ENCODE measurements around the gene SPATA4. TPM values are rescaled to one million over a fixed set of nuclear protein-coding genes. Genes with fewer than 3 reads are reported as not detected.

SPATA4 gene
- total RNA-seq, 1 experiment from 2014 or later = 0.15 TPM

DNA sequence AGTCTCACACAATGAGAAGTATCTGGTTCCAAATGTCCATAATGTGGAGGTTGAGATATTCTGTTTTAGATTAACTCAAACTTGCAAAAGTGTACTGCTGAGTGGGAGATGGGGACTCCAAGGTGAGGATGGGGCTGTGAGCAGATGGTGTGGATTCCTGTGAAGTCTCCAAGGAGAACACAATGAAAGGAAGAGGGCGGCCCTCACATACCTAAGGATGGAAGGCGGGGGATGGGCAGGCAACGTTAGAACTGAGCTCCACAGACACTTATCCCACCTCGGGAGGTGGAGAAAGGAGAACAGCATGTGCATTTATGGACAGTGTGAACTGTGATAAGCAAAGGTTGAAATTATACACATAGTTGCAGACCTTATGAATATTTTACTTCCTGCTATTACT lies 9.9 kb upstream of the SPATA4 start:
- no peaks in the 10 kb centered on the region for H3F3A ChIP-seq (ENCODE audit: low read length, unreplicated experiment)
- H3K4me2 ChIP-seq (ENCODE audit: low read length) = no peak overlapping the region
- H3K9me2 ChIP-seq (replicated peaks; ENCODE audit: low read length) = no peaks in the 10 kb centered on the region
- no peaks in the 10 kb centered on the region for H3K36me3 ChIP-seq (ENCODE audit: low read depth, low read length)
- no peaks in the 10 kb centered on the region for H3K79me2 ChIP-seq (ENCODE audit: low read length)
- ChIA-PET CTCF (no interaction called here), POLR2A (ENCODE audit: unreplicated experiment) (no interaction called here)
- no TSS peak for BruUV-seq (replicated peaks)
- ATAC-seq = no peak
- H3K9me3 ChIP-seq (ENCODE audit: low read length) = no peaks in the 10 kb centered on the region
- TF ChIP-seq EZH2 (IDR thresholded peaks at IDR 0.05; ENCODE audit: low read length, unreplicated experiment) (no peak), EZH2phosphoT487 (IDR thresholded peaks at IDR 0.05; ENCODE audit: borderline replicate concordance, low read length) (no peak)
- TF ChIP-seq, protein P1, sequence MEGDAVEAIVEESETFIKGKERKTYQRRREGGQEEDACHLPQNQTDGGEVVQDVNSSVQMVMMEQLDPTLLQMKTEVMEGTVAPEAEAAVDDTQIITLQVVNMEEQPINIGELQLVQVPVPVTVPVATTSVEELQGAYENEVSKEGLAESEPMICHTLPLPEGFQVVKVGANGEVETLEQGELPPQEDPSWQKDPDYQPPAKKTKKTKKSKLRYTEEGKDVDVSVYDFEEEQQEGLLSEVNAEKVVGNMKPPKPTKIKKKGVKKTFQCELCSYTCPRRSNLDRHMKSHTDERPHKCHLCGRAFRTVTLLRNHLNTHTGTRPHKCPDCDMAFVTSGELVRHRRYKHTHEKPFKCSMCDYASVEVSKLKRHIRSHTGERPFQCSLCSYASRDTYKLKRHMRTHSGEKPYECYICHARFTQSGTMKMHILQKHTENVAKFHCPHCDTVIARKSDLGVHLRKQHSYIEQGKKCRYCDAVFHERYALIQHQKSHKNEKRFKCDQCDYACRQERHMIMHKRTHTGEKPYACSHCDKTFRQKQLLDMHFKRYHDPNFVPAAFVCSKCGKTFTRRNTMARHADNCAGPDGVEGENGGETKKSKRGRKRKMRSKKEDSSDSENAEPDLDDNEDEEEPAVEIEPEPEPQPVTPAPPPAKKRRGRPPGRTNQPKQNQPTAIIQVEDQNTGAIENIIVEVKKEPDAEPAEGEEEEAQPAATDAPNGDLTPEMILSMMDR (conservative IDR thresholded peaks at IDR 0.05; ENCODE audit: low read depth, low read length) = no peak
- no peaks in the 10 kb centered on the region for H3K27me3 ChIP-seq (ENCODE audit: low read length)
- intact Hi-C loops (cut with micrococcal nuclease) = no loop called here
- no peak overlapping the region for H3K27ac ChIP-seq (ENCODE audit: low read length)
- no peaks in the 10 kb centered on the region for H4K20me1 ChIP-seq (ENCODE audit: low read length)
- H3K4me1 ChIP-seq (ENCODE audit: insufficient read depth, low read length) = no peaks in the 10 kb centered on the region
- DNase-seq = no peak
- H2AFZ ChIP-seq (ENCODE audit: low read length) = no peak overlapping the region
- H3K4me3 ChIP-seq (ENCODE audit: low read length) = no peak overlapping the region
- H3K9ac ChIP-seq (ENCODE audit: low read length) = no peak overlapping the region

DNA sequence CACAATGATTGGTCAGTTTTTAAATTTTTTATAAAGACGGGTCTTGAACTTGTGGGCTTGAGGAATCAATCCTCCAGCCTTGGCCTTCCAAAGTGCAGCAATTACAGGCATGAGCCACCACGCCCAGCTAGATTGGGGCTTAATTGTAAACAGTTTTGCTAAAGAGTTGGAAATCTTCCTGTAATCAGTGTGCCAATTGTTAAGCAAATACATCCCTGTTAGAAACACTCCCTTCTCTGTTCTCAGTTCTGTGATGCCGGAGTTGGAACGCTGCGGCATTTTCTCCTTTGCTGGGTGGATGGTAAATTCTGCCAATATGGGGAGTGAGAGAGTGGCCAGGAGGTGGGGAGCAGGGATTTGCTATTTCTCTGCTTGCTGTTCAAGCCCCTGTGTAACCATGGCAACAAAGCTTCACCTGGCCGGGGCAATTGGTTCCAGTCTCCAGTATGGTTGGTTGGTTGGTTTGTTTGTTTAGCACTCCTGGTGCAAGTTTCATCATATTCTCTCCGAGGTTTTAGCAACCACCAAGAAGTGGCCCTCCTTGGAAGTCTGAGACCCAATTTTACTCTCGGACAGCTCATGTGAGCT lies 3.0 kb upstream of the SPATA4 start:
- H3K4me3 ChIP-seq (ENCODE audit: low read length) = no peak overlapping the region
- TF ChIP-seq EZH2phosphoT487 (IDR thresholded peaks at IDR 0.05; ENCODE audit: borderline replicate concordance, low read length) = no peak
- no peak for TF ChIP-seq EZH2 (IDR thresholded peaks at IDR 0.05; ENCODE audit: low read length, unreplicated experiment)
- TF ChIP-seq, protein P1 (conservative IDR thresholded peaks at IDR 0.05; ENCODE audit: low read depth, low read length) = no peak
- ChIA-PET CTCF (no interaction called here), POLR2A (ENCODE audit: unreplicated experiment) (interaction anchor here (0.6 kb wide), 1 partner anchor 268 kb away, joined by 4 read pairs; no protein-coding TSS in a partner anchor)
- no peaks in the 10 kb centered on the region for H4K20me1 ChIP-seq (ENCODE audit: low read length)
- no peak overlapping the region for H3K9ac ChIP-seq (ENCODE audit: low read length)
- no peaks in the 10 kb centered on the region for H3K27me3 ChIP-seq (ENCODE audit: low read length)
- DNase-seq (no peak), ATAC-seq (no peak)
- BruUV-seq (replicated peaks) = no TSS peak
- H3K9me2 ChIP-seq (replicated peaks; ENCODE audit: low read length) = no peaks in the 10 kb centered on the region
- no peaks in the 10 kb centered on the region for H3K79me2 ChIP-seq (ENCODE audit: low read length)
- peaks cover 21% of the 10 kb centered on the region for H3K4me1 ChIP-seq (ENCODE audit: insufficient read depth, low read length)
- H3K36me3 ChIP-seq (ENCODE audit: low read depth, low read length) = no peaks in the 10 kb centered on the region
- intact Hi-C loops (cut with micrococcal nuclease) = no loop called here
- H3K4me2 ChIP-seq (ENCODE audit: low read length) = no peak overlapping the region
- H3F3A ChIP-seq (ENCODE audit: low read length, unreplicated experiment) = no peaks in the 10 kb centered on the region
- no peak overlapping the region for H3K27ac ChIP-seq (ENCODE audit: low read length)
- H2AFZ ChIP-seq (ENCODE audit: low read length) = no peak overlapping the region
- H3K9me3 ChIP-seq (ENCODE audit: low read length) = no peaks in the 10 kb centered on the region

DNA sequence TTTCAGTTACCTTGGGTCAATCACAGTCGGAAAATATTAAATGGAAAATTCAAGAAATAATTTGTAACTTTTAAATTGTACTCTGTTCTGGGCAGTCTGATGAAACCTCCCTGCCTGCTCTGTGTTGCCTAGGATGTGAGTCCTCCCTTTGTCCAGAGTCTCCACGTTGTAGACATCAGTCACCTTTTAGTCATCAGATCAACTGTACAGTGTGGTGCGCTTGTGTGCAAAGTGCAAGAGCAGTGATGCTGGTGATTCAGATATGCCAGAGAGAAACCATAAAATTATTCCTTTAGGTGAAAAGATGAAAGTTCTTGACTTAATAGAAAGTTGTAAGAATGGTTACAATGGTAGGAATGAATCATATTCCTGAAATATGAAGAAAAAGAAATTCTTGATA lies 1.4 kb downstream of the SPATA4 start:
- Histone ChIP-seq H2AFZ (ENCODE audit: low read length) (peak overlapping the region; percentile 57), H3K27ac (ENCODE audit: low read length) (peak overlapping the region; percentile 82), H3K9ac (ENCODE audit: low read length) (peak overlapping the region; percentile 52), H3K9me3 (ENCODE audit: low read length) (no peaks in the 10 kb centered on the region), H3K4me1 (ENCODE audit: insufficient read depth, low read length) (peaks cover 43% of the 10 kb centered on the region), H3K36me3 (ENCODE audit: low read depth, low read length) (no peaks in the 10 kb centered on the region), H3K4me2 (ENCODE audit: low read length) (peak overlapping the region; percentile 68), H3K79me2 (ENCODE audit: low read length) (no peaks in the 10 kb centered on the region), H4K20me1 (ENCODE audit: low read length) (no peaks in the 10 kb centered on the region), H3F3A (ENCODE audit: low read length, unreplicated experiment) (no peaks in the 10 kb centered on the region), H3K4me3 (ENCODE audit: low read length) (no peak overlapping the region; the same call in 1 of the 2 replicates), H3K27me3 (ENCODE audit: low read length) (no peaks in the 10 kb centered on the region), H3K9me2 (replicated peaks; ENCODE audit: low read length) (no peaks in the 10 kb centered on the region)
- ATAC-seq (peak; percentile 90), DNase-seq (peak; percentile 84)
- no TSS peak for BruUV-seq (replicated peaks)
- ChIA-PET CTCF (no interaction called here), POLR2A (ENCODE audit: unreplicated experiment) (no interaction called here)
- intact Hi-C loops (cut with micrococcal nuclease) = loop anchor here (2.0 kb wide), 1 partner anchor 77 kb away; no protein-coding TSS in a partner anchor
- TF ChIP-seq EZH2 (IDR thresholded peaks at IDR 0.05; ENCODE audit: low read length, unreplicated experiment) = no peak
- no peak for TF ChIP-seq EZH2phosphoT487 (IDR thresholded peaks at IDR 0.05; ENCODE audit: borderline replicate concordance, low read length)
- TF ChIP-seq, protein P1 (conservative IDR thresholded peaks at IDR 0.05; ENCODE audit: low read depth, low read length) = no peak

Data from PC-3 (cell line).